GM12892 (cell line): ENCODE data around the gene NRXN3.

Source experiments
- POLR2A ChIP-seq: IDR thresholded peaks from 2 replicates; pipeline ENCODE4 v1.6.1; 2011; ENCODE audit warnings: low read depth, low read length, control low read depth
- POLR2AphosphoS5 ChIP-seq: IDR thresholded peaks from 2 replicates; pipeline ENCODE4 v1.6.1; 2011; ENCODE audit warnings: low read depth, low read length, control low read depth
- TAF1 ChIP-seq: IDR thresholded peaks from 2 replicates; pipeline ENCODE4 v1.6.1; 2011; ENCODE audit warnings: low read depth, mild to moderate bottlenecking, control low read depth, low read length, borderline replicate concordance

DNA sequence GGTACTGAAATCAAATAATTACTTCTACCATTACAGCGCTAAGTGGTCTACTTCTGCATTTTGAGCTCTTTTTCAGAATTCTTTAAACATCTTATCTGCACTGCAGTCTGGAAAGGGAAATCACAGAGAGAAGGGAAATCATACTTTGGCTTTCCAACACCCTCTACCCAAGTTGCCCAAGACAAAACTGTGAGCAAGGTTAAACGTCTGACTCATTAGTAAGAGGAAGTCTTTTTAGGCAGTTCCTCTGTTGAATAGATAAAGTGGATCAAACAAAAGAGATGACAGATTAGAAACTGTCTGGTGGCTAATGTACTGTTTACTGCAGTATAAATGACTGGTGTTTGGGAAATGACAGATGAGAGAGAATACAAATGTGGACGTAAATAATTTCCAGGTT is 858.1 kb downstream of the NRXN3 start:
- TF ChIP-seq POLR2A (no peak), POLR2AphosphoS5 (no peak), TAF1 (no peak)
